Activated CD4-positive, alpha-beta T cell treated with anti-CD3 and anti-CD28 coated beads for 48 hours (primary cell): ENCODE results near the gene KLK1.
"Not testable (repeated sequence)": the region's sequence is repeated elsewhere in the genome, so short reads cannot be mapped to it uniquely, and the experiment has no call there.

Source experiments
- DNase-seq: peaks from one replicate; pipeline ENCODE4 v3.0.0-alpha.2; 2020

The KLK1 gene

GRCh38 chr19:50791594-50792271 lies 31.9 kb downstream of the KLK1 start:
- no peak for DNase-seq

- no peak for DNase-seq
These were observed 32.6 kb downstream of the KLK1 start for GRCh38 chr19:50790922-50791467.

GRCh38 chr19:50790396-50790795 lies 33.2 kb downstream of the KLK1 start, which contains the start of gene ACP4:
Gene ACP4 (plus strand): TSS chr19:50790415. CDS start chr19:50790415, 0 bp downstream.
- DNase-seq: peak; percentile 17

- DNase-seq: no peak
These were observed 38.3 kb downstream of the KLK1 start for GRCh38 chr19:50785329-50785728.

GRCh38 chr19:50784710-50785109 lies 38.9 kb downstream of the KLK1 start:
- DNase-seq: no peak

GRCh38 chr19:50783848-50784152 lies 39.8 kb downstream of the KLK1 start:
- DNase-seq: not testable (repeated sequence)

GRCh38 chr19:50780753-50781435 lies 42.7 kb downstream of the KLK1 start:
- DNase-seq: no peak

GRCh38 chr19:50779504-50780457 lies 43.8 kb downstream of the KLK1 start:
- DNase-seq: no peak

- DNase-seq: no peak
These were observed 44.6 kb downstream of the KLK1 start for GRCh38 chr19:50778906-50779430.

GRCh38 chr19:50777830-50778303 lies 45.7 kb downstream of the KLK1 start:
- DNase-seq: peak; percentile 42

- DNase-seq: no peak
These were observed 46.3 kb downstream of the KLK1 start for GRCh38 chr19:50777261-50777660.

GRCh38 chr19:50776131-50776530 lies 47.5 kb downstream of the KLK1 start:
- no peak for DNase-seq

GRCh38 chr19:50773454-50773853 lies 50.1 kb downstream of the KLK1 start:
- DNase-seq: not testable (repeated sequence)

GRCh38 chr19:50772912-50773311 lies 50.7 kb downstream of the KLK1 start:
- DNase-seq: not testable (repeated sequence)

GRCh38 chr19:50772476-50772875 lies 51.1 kb downstream of the KLK1 start:
- no peak for DNase-seq

- DNase-seq: no peak
These were observed 52.7 kb downstream of the KLK1 start for GRCh38 chr19:50770888-50771287.

GRCh38 chr19:50770164-50770563 lies 53.4 kb downstream of the KLK1 start, which contains the start of gene GPR32:
Gene GPR32 (plus strand): TSS chr19:50770464. CDS start chr19:50770601, 137 bp downstream.
- DNase-seq: not testable (repeated sequence)
